HL-60/S4 treated with retinoic acid at 250 ng/mL for 4 days and 3 days (cell line): ENCODE data around the gene FSTL1.

Experiments
- in situ Hi-C: fragments of 300-500 bp; cut with MboI; formaldehyde crosslinking; loops from 2 replicates; pipeline ENCODE4 v1.7.0; 2022; ENCODE audit warnings: low sequenced_read_pairs

The FSTL1 gene

GRCh38 chr3:120468635-120469295 is 18.0 kb upstream of the FSTL1 start:
- in situ Hi-C loops: no loop called here

- in situ Hi-C loops: no loop called here
These were observed 11.7 kb upstream of the FSTL1 start for GRCh38 chr3:120462409-120462959.

DNA sequence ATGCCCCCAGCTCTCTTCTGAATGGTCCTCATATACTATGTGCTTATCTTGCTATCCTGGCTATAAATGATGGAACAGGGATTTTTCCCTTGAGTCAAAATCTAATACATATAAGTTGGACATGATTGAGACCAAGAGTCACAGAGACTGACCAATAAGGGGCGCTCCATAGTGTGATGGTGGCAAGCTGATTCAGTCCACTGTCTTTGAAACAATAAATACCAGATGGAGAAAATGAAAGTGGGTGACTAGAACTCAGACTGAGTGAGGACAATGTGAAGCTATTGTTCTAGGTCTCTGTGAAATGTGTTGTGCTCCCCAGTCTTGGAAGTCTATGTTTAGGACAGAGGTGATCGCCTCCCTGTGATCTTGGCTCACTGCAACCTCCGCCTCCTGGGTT is 10.6 kb upstream of the FSTL1 start:
- in situ Hi-C loops: no loop called here

GRCh38 chr3:120460862-120461261 is 10.1 kb upstream of the FSTL1 start:
- in situ Hi-C loops: no loop called here

GRCh38 chr3:120460181-120460790 is 9.5 kb upstream of the FSTL1 start:
- in situ Hi-C loops: no loop called here

GRCh38 chr3:120459196-120459595 is 8.4 kb upstream of the FSTL1 start:
- in situ Hi-C loops: no loop called here

DNA sequence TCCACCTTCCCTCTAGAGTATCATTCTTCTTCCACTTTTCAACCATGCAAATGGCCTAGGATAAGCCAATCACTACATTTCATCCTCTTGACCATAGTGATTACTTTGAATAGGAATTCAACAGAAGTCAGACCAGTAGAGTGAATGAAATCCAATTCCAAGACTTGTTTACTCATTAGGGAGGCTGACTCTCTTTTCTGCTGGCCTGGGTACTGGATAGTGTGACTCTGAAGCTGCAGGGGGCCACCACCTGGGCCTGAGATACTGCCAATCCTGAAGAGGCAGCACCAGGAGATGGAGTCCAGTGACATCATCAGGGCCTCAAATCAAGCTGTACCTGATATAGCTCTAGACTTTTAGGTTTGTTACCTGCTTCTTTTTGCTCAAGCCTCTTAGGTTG is 7.0 kb upstream of the FSTL1 start:
- in situ Hi-C loops: no loop called here

DNA sequence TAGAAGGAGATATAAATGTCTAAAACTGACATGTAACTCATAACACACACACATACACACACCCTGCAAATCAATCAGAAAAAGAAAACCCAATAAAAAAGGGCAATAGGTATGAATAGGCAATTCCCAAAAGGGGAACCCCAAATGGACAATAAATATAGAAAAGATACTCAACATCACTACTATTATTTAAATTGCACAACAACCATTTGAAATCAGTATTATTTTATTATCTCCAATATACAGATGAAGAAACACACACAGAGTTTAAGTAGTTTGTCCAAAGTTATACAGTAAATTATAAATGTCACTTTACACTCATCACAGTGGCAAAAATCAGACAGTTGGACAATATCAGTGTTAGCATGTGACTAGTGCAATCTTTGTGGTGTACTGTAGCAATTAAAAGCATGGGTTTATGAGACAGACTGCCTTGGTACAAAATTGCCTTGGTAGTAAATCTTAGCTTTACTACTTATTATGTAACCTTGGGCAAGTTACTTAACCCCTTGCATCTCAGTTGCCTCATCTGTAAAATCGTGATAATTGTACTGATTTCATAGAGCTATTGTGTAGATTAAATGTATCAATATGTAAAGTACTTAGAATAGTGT is 3.4 kb upstream of the FSTL1 start:
- in situ Hi-C loops: no loop called here

- in situ Hi-C loops: no loop called here
These were observed 2.0 kb upstream of the FSTL1 start for GRCh38 chr3:120452816-120453215.

DNA sequence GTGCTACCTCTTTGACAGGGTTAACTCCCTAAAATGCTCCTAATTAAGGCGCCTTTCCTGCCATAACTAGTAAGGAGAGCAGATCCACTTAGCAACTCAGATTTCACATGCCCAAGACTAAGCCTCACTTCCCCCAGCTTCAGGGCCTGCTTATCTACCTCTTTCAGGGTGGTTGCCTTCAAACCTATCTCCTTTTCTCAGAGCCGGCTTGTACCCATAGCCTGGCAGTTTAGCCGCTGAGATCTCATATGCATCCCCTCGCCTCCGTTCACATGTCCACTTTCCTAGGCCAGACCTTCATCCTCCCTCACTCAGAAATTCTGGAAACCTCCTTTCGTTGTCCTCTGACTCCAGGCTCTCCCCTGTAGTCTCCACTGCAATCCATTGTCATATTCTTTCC is 1.0 kb upstream of the FSTL1 start:
- in situ Hi-C loops: no loop called here

DNA sequence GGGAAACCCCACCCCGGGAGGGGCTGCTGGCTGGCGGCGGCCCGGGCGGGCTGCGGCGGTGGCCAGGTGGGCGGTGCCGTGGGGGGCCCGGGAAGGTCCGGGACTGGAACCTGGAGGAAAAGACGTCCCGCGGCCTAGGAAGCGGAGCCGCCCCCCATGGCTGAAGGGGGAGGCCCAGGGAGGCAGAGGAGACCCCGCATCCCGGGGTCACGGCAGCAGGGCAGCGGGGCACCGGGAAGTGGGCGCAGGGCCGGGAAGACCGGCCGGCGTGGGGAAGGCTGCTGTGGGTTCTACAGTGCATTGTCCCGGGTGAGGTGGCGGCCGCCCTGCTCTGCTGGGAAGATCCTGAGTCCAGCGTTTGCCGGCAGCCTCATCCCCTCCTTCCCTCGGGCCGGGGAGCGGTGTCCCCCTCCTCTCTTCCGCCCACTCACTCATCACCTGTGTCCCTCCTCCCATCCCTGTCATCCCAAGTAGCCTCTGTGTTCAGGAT is 525 bp upstream of the FSTL1 start:
- in situ Hi-C loops: no loop called here

DNA sequence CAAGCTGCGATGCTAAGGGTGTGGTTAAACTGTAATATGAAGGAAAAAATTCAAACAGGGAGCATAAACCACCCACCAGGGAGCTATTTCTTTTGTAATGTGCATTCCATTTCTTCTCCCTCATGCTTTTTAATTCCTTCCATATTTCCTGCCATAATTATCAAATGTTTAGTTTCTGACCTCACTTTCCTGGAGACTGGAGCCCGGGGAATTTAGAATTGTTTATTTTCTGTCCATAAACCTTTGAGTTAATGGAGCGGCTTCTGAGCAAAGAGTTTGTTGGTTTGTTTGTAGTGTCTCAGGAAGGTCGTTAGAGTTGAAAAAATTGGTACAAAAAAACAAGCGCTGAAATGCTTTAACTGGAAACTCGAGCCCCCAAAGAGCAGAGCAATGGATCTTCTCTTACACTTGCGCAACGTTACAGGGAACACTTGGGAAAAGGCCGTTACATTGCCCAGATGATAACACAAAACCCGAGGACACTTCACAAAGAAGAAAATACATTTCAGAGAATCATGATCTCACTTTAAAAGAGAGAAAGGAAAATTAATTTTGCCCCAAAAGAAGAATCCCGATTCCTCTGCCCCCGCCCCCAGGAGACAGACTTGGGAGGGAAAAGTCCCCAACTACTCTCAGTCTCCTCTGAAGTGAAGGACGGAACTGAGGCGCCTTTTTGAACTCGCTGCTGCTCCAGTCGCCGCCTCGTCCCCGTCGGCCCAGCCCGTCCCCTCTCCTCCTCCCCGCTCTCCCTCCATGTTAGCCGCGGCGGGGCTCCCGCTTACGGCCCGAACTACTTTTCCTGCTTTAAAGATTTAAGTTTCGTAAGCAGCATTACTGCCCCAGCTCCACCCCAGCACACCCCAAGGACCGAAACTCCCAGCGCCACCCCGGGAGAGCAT is 842 bp downstream of the FSTL1 start:
- in situ Hi-C loops: no loop called here

DNA sequence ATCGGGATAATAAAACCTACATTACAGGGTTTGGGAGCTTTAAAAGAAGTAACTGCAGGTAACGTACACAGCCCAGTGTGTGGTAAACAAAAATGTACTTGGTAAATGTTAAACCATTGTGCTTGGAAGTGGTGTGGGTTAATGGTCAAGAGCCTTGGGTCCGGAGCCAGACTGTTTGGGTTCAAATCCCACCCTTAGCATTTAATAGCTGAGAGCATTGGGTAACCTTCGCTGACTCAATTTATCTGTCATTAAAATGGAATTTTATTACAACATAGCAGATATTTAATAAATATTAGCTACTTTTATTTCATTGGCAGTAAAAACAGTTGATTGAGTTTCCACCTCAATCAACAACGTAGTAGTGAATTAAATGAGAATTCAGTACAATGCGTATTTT is 1.5 kb downstream of the FSTL1 start:
- in situ Hi-C loops: no loop called here

- in situ Hi-C loops: no loop called here
These were observed 2.0 kb downstream of the FSTL1 start for GRCh38 chr3:120448756-120449155.

DNA sequence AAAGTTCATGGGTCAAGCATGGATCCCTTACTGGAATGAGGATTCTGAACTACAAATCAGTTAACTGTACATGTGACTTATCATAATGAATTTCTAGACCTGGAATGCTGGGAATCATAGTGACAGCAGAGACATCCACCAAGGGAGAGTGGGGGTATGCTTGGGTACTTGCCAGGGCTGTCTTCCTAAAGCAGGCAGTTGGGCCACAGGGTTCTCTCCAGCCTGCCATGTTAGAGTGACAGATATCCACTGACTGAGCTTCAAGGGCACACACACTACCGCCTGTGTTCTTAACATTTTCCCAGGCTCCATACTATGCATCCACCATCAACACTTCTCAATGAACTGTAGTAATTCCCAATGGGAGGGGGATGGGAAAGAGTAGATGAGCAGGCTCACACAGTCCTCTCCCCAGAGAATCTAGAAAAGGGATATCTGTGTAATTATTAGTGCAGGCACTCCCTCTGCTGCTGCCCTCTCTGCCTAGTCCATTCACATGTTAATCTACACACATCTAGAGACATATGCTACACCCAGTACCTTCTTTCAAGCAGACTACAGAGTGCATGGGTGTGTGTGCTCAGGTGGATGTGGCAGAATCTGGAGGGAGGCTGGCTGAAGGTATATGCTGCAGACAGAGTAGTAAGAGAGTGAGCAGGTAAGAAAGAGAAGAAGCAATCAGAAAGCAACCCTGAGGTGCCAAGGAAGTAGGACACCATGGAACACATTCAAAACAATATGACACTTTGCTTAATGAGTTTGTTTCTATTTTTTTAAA is 3.7 kb downstream of the FSTL1 start:
- in situ Hi-C loops: no loop called here

- in situ Hi-C loops: no loop called here
These were observed 5.1 kb downstream of the FSTL1 start for GRCh38 chr3:120445654-120446053.

- in situ Hi-C loops: no loop called here
These were observed 7.1 kb downstream of the FSTL1 start for GRCh38 chr3:120443626-120444123.

GRCh38 chr3:120442975-120443517 is 7.7 kb downstream of the FSTL1 start:
- in situ Hi-C loops: no loop called here

DNA sequence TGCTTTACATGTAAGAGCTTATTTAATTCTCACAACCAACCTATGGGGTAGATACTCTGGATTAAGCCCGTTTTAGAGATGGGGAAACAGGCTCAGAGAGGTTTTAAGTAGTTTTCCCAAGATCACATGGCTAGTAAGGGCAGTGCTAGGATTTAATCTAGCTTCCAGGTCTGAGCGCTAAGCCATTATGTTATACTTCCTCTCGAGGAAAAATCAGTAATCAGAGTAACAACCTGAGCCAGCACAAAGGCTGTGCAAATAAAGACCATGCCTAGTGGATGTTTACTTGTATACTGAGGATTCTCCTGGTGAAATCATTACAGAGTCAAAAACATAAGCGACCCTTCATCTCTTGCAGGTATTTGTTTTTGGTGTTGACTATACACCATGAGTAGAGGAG is 9.0 kb downstream of the FSTL1 start:
- in situ Hi-C loops: no loop called here

- in situ Hi-C loops: no loop called here
These were observed 10.0 kb downstream of the FSTL1 start for GRCh38 chr3:120440762-120441161.
